Skeletal muscle tissue (tissue), 4 donors: ENCODE measurements around the gene ADAMTSL2. TPM values are rescaled to one million over a fixed set of nuclear protein-coding genes. Genes with fewer than 3 reads are reported as not detected.

Experiments
- H3K27ac ChIP-seq: one replicate; pipeline ENCODE4 v1.7.0; 2013; ENCODE audit warnings: mild to moderate bottlenecking, low read depth, low read length, inconsistent platforms
- H3K27me3 ChIP-seq, 3 donors: one replicate each; pipeline ENCODE4 v1.7.0; 2013; ENCODE audit warnings: low read length in 3 of 3; ENCODE audit not compliant: control insufficient read depth in 3 of 3, insufficient read depth in 3 of 3
- H3K36me3 ChIP-seq, 3 donors: one replicate each; pipeline ENCODE4 v1.7.0; 2013; ENCODE audit warnings: low read length in 3 of 3; ENCODE audit not compliant: control insufficient read depth in 3 of 3, insufficient read depth in 3 of 3
- H3K4me1 ChIP-seq, 3 donors: one replicate each; pipeline ENCODE4 v1.7.0; 2013; ENCODE audit warnings: low read length in 3 of 3, mild to moderate bottlenecking in 3 of 3; ENCODE audit not compliant: control insufficient read depth in 3 of 3, insufficient read depth in 3 of 3
- H3K4me3 ChIP-seq, 3 donors: one replicate each; pipeline ENCODE4 v1.7.0; 2013; ENCODE audit warnings: low read length in 3 of 3
- H3K9ac ChIP-seq, 3 donors: one replicate each; pipeline ENCODE4 v1.7.0; 2013; ENCODE audit warnings: low read length in 3 of 3, mild to moderate bottlenecking in 3 of 3, moderate library complexity in 2 of 3, low read depth in 1 of 3
- H3K9me3 ChIP-seq, 3 donors: one replicate each; pipeline ENCODE4 v1.7.0; 2013; ENCODE audit warnings: low read length in 3 of 3; ENCODE audit not compliant: control insufficient read depth in 3 of 3
- total RNA-seq: library from RNA; depleted of rRNA; stranded (reverse); fragments of >200 nt; gene quantifications from one replicate; pipeline ENCODE4 v1.2.3, GENCODE V29; 2014
- donor health status: Osteomylitis.

Gene ADAMTSL2
- total RNA-seq, 1 donor from 2014 or later = 4.7 TPM

DNA sequence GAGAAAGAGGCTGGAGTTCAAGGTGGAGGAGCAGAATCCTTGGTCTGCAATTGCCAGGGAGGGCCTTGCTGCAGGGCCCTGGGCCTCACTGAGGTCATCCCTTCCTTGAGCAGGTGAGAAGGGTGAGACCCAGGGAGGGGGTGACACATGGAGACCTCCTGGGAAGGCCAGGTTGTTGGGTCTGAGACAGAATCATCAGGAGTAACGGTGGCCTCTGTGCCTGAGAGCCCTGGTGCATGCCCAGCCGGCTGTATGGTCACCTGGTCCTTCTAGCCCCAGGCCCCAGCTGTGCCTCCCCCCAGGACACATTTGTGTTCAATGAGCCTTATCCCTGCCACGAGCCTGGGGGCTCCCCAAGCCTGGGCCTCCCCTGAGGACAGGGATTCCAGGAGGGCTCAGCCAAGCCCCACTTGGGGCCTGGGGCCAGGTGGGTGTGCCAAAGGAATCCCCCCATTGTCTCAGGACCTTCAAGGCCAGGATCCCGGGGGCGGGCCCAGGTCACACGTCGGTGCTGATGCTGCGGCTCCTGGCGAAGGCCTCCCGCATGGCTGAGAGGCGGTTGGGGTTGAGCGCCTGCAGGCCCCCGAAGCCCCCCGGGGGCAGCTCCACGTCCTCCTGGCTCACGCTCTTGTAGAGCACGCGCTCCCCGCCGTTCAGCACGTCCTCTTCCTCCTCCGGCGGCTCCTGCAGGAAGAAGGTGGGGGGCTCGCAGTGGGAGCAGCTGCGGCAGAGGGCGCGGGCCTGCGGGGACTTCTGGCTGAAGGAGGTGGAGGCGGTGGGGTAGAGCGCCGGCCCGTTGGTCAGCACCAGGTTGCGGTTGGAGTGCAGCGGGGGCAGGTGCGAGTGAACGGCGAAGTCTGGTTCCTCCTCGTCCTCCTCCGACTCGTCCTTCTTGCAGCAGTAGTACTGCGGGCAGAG, 44.3 kb downstream of the ADAMTSL2 start:
- Histone ChIP-seq H3K4me3 (no peak overlapping the region), H3K36me3 (no peaks in the 10 kb centered on the region), H3K9me3 (no peaks in the 10 kb centered on the region), H3K4me1 (no peaks in the 10 kb centered on the region), H3K27ac (no peak overlapping the region), H3K27me3 (peaks cover 19 to 45% (median 34%) of the 10 kb centered on the region in 3 donors), H3K9ac (no peak overlapping the region)

GRCh38 chr9:133579601-133580418, 45.3 kb downstream of the ADAMTSL2 start:
- H3K9ac ChIP-seq = no peak overlapping the region
- H3K4me3 ChIP-seq = no peak overlapping the region
- H3K4me1 ChIP-seq = peaks cover 5 to 7% (median 6%) of the 10 kb centered on the region in 3 donors
- no peaks in the 10 kb centered on the region for H3K36me3 ChIP-seq
- H3K9me3 ChIP-seq = no peaks in the 10 kb centered on the region
- H3K27ac ChIP-seq = no peak overlapping the region
- peaks cover 20 to 43% (median 40%) of the 10 kb centered on the region in 3 donors for H3K27me3 ChIP-seq

- Histone ChIP-seq H3K4me1 (peaks cover 7 to 9% (median 8%) of the 10 kb centered on the region in 3 donors), H3K27ac (no peak overlapping the region), H3K27me3 (peaks cover 26 to 46% (median 41%) of the 10 kb centered on the region in 3 donors), H3K36me3 (no peaks in the 10 kb centered on the region), H3K4me3 (no peak overlapping the region), H3K9me3 (no peaks in the 10 kb centered on the region), H3K9ac (no peak overlapping the region)
Observed at GRCh38 chr9:133580419-133580738, 45.9 kb downstream of the ADAMTSL2 start.

- Histone ChIP-seq H3K4me3 (no peak overlapping the region), H3K4me1 (peaks cover 9 to 11% (median 11%) of the 10 kb centered on the region in 3 donors), H3K27me3 (peaks cover 33 to 47% (median 47%) of the 10 kb centered on the region in 3 donors), H3K27ac (no peak overlapping the region), H3K9ac (no peak overlapping the region), H3K36me3 (no peaks in the 10 kb centered on the region), H3K9me3 (no peaks in the 10 kb centered on the region)
Observed at GRCh38 chr9:133581011-133581410, 46.5 kb downstream of the ADAMTSL2 start.

DNA sequence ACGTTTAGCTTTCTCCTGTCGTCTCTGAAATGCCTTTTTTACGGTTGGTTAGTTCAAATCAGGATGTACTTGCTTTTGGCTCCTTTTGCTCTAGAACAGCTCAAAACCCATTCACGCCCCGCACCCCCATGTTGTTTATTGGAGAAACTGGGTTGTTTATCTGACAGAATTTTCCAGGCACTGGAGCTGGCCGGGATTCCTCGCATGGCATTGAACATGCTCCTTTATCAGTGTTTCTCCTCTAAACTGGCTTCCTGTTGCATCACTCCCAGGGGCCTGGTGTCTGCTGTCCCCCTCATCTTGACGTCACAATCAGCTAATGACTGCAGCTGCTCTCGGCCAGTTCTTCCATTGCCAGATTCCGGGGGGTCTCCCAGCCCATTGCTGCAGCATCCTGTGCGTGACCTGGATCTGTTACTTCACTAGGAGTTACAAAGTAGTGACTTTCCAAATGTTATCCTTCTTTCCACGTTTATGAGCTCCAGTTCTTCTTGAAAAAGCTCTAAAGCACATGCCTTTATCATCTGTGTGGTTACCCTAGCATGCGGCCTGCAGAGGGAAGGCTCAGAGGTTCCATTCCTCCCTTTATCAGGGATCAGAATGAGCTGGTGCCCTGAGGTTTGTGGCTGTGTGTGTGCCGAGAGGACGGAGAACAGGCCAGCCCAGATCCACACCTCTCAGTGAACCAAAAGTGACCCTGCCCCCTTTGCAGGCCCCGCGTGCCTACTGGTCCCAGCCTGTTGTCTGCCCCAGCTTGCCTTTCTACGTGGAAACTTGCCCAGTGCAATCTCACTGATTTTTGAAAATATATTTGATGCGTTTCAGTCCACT, 47.2 kb downstream of the ADAMTSL2 start:
- Histone ChIP-seq H3K36me3 (no peaks in the 10 kb centered on the region), H3K4me3 (no peak overlapping the region), H3K9me3 (no peaks in the 10 kb centered on the region), H3K27me3 (peaks cover 40 to 52% (median 49%) of the 10 kb centered on the region in 3 donors), H3K27ac (no peak overlapping the region), H3K9ac (no peak overlapping the region), H3K4me1 (peaks cover 9 to 11% (median 11%) of the 10 kb centered on the region in 3 donors)

DNA sequence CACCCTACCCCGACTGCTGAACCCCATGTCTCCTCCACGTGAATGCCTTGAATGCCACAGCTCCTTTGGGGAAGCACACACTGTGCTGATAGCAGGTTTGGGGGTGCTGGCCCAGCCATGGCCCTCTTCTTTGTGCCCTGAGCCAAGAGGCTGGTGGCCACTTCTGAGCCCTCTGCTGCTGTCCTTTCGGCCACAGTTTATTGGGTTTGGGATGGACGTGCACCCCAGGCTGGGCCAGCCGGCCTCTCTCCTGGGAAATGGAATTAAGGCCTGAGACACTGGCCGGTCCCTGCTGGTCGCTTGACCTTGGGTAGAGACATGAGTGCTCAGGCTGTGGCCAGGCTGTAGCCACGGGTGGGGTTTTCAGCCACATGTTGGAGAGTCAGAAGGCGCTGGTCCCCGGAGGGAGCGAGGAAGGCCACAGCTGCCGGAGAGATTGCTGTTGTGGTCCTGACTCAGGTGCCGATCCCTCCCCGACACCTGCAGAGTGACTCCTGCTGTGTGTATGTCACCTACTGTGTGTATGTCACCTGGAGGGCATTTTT, 48.1 kb downstream of the ADAMTSL2 start:
- Histone ChIP-seq H3K9ac (no peak overlapping the region), H3K4me3 (no peak overlapping the region), H3K4me1 (peaks cover 9 to 11% (median 11%) of the 10 kb centered on the region in 3 donors), H3K27ac (no peak overlapping the region), H3K9me3 (no peaks in the 10 kb centered on the region), H3K36me3 (no peaks in the 10 kb centered on the region), H3K27me3 (peaks cover 47 to 57% (median 55%) of the 10 kb centered on the region in 3 donors)

DNA sequence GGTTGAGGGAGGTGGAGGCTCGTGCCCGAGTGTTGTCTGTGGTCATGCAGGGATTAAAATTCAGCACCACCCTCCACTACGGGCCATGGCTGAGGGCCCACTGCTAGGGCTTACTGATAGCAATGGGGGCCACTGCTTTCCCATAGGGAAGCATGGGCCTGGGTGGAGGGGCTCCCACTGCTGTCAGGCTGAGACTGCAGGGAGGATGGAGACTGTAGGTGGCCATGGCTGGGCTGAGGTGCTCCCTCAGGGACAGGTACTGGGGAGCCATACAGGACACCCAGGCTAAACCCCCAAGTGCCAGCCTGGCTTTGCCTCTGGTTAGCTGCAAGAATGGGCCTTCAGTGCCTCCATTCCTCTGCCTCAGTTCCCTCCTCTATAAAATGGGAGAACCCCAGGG, 48.6 kb downstream of the ADAMTSL2 start:
- H3K4me1 ChIP-seq = peaks cover 9 to 11% (median 11%) of the 10 kb centered on the region in 3 donors
- H3K9me3 ChIP-seq = no peaks in the 10 kb centered on the region
- H3K27me3 ChIP-seq = peaks cover 45 to 59% (median 53%) of the 10 kb centered on the region in 3 donors
- no peaks in the 10 kb centered on the region for H3K36me3 ChIP-seq
- no peak overlapping the region for H3K9ac ChIP-seq
- no peak overlapping the region for H3K27ac ChIP-seq
- H3K4me3 ChIP-seq = no peak overlapping the region

DNA sequence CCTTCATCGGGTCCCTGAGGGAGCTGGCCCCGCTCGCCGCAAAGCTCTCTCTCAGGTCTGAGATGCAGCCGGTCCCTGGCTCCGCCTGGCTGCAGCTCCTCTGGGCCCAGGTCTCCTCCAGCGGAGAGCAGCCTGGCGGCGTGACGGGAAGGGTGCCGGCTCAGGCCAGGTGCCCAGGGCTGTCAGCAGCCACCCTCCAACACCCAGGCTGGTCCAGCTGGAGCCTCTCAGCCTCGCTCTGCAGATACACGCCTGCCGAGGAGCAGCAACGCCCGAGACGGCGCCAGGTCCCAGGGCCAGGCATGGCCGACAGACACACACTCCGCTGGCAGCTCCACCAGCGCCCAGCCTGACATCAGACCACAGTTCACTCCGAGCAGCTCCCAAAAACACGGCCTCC, 49.1 kb downstream of the ADAMTSL2 start:
- Histone ChIP-seq H3K9ac (no peak overlapping the region), H3K4me1 (peaks cover 9 to 11% (median 11%) of the 10 kb centered on the region in 3 donors), H3K4me3 (no peak overlapping the region), H3K9me3 (no peaks in the 10 kb centered on the region), H3K27ac (no peak overlapping the region), H3K36me3 (no peaks in the 10 kb centered on the region), H3K27me3 (peaks cover 45 to 62% (median 53%) of the 10 kb centered on the region in 3 donors)

- Histone ChIP-seq H3K9ac (no peak overlapping the region), H3K27ac (no peak overlapping the region), H3K36me3 (no peaks in the 10 kb centered on the region), H3K4me1 (peaks cover 9 to 11% (median 11%) of the 10 kb centered on the region in 3 donors), H3K27me3 (peaks cover 45 to 65% (median 49%) of the 10 kb centered on the region in 3 donors), H3K4me3 (no peak overlapping the region), H3K9me3 (no peaks in the 10 kb centered on the region)
Observed at GRCh38 chr9:133584167-133584558, 49.7 kb downstream of the ADAMTSL2 start.
